ENCODE results near the gene CD200R1. TPM values are rescaled to one million over a fixed set of nuclear protein-coding genes. Genes with fewer than 3 reads are reported as not detected.

Gene CD200R1
- total and polyA plus RNA-seq, 2 of the 13 experiments (the other 11 are each of a cell fraction or from before 2014, with no cell fraction given) = 0.04 TPM; not detected in 1

GRCh38 chr3:113019182-113020137 lies 44.6 kb upstream of the CD200R1 start (continued):
- TF ChIP-seq, protein P1, sequence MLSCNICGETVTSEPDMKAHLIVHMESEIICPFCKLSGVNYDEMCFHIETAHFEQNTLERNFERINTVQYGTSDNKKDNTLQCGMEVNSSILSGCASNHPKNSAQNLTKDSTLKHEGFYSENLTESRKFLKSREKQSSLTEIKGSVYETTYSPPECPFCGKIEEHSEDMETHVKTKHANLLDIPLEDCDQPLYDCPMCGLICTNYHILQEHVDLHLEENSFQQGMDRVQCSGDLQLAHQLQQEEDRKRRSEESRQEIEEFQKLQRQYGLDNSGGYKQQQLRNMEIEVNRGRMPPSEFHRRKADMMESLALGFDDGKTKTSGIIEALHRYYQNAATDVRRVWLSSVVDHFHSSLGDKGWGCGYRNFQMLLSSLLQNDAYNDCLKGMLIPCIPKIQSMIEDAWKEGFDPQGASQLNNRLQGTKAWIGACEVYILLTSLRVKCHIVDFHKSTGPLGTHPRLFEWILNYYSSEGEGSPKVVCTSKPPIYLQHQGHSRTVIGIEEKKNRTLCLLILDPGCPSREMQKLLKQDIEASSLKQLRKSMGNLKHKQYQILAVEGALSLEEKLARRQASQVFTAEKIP (CRISPR knock-in tag; IDR thresholded peaks at IDR 0.05; ENCODE audit: borderline replicate concordance) = no peak
- no peak for TF ChIP-seq NR1H2 (CRISPR knock-in tag; IDR thresholded peaks at IDR 0.05; ENCODE audit: borderline replicate concordance, low read depth)
- TF ChIP-seq MXD1 (CRISPR knock-in tag; IDR thresholded peaks at IDR 0.05) = peak; percentile 85
- TF ChIP-seq TFE3 (CRISPR knock-in tag; IDR thresholded peaks at IDR 0.05) = no peak; the same call in none of the 2 replicates
- TF ChIP-seq MED13 (CRISPR knock-in tag; IDR thresholded peaks at IDR 0.05) = no peak
- no peak for TF ChIP-seq NCOA1 (CRISPR knock-in tag; IDR thresholded peaks at IDR 0.05)
- TF ChIP-seq ZNF234 (CRISPR knock-in tag; conservative IDR thresholded peaks at IDR 0.05) = no peak
- no peak for TF ChIP-seq ETS1 (CRISPR knock-in tag; IDR thresholded peaks at IDR 0.05)
- 0 out of 2 replicates have a peak, but pooled peaks have one; percentile 75 for TF ChIP-seq MIER3 (CRISPR knock-in tag; IDR thresholded peaks at IDR 0.05; ENCODE audit: borderline replicate concordance)
- 0 out of 2 replicates have a peak, but pooled peaks have one; percentile 25 for TF ChIP-seq ZIK1 (CRISPR knock-in tag; IDR thresholded peaks at IDR 0.05; ENCODE audit: borderline replicate concordance, low read depth)
- TF ChIP-seq MZF1 (CRISPR knock-in tag; IDR thresholded peaks at IDR 0.05; ENCODE audit: borderline replicate concordance) = peak; percentile 21; the same call in 1 of the 2 replicates
- peak; percentile 84 for TF ChIP-seq SAP130 (CRISPR knock-in tag; IDR thresholded peaks at IDR 0.05; ENCODE audit: low read depth)
- no peak; the same call in 1 of the 2 replicates for TF ChIP-seq BCL6 (CRISPR knock-in tag; IDR thresholded peaks at IDR 0.05)
- TF ChIP-seq, protein P2, sequence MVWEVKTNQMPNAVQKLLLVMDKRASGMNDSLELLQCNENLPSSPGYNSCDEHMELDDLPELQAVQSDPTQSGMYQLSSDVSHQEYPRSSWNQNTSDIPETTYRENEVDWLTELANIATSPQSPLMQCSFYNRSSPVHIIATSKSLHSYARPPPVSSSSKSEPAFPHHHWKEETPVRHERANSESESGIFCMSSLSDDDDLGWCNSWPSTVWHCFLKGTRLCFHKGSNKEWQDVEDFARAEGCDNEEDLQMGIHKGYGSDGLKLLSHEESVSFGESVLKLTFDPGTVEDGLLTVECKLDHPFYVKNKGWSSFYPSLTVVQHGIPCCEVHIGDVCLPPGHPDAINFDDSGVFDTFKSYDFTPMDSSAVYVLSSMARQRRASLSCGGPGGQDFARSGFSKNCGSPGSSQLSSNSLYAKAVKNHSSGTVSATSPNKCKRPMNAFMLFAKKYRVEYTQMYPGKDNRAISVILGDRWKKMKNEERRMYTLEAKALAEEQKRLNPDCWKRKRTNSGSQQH (CRISPR knock-in tag; IDR thresholded peaks at IDR 0.05; ENCODE audit: low read depth) = no peak
- no peak; the same call in 1 of the 2 replicates for TF ChIP-seq ZNF264 (CRISPR knock-in tag; IDR thresholded peaks at IDR 0.05)
- TF ChIP-seq ZNF510 (CRISPR knock-in tag; IDR thresholded peaks at IDR 0.05; ENCODE audit: low read depth) = 0 out of 2 replicates have a peak, but pooled peaks have one; percentile 50
- no peak; the same call in 1 of the 2 replicates for TF ChIP-seq PITX1 (CRISPR knock-in tag; IDR thresholded peaks at IDR 0.05)
- peak; percentile 74; the same call in 1 of the 2 replicates for TF ChIP-seq CC2D1A (CRISPR knock-in tag; IDR thresholded peaks at IDR 0.05)
- TF ChIP-seq ZNF496 (CRISPR knock-in tag; IDR thresholded peaks at IDR 0.05; ENCODE audit: insufficient replicate concordance) = no peak
- TF ChIP-seq SNRNP70 (IDR thresholded peaks at IDR 0.05; ENCODE audit: low read depth, low read length) = no peak

Data from HepG2 (cell line).